ENCODE results near the gene DRC1.

DRC1 gene

GRCh38 chr2:26414311-26414710 lies 12.6 kb downstream of the DRC1 start:
- DNase-seq (ENCODE audit: low read depth), result peak; percentile 51
- no peak overlapping the region for H3K4me3 ChIP-seq (ENCODE audit: low read depth, low read length)
- no peak for TF ChIP-seq CTCF (conservative IDR thresholded peaks at IDR 0.05; ENCODE audit: low read depth, low read length)

GRCh38 chr2:26421961-26422360 lies 20.2 kb downstream of the DRC1 start:
- H3K4me3 ChIP-seq (ENCODE audit: low read depth, low read length), result no peak overlapping the region
- no peak for TF ChIP-seq CTCF (conservative IDR thresholded peaks at IDR 0.05; ENCODE audit: low read depth, low read length)
- no peak for DNase-seq (ENCODE audit: low read depth)

DNA sequence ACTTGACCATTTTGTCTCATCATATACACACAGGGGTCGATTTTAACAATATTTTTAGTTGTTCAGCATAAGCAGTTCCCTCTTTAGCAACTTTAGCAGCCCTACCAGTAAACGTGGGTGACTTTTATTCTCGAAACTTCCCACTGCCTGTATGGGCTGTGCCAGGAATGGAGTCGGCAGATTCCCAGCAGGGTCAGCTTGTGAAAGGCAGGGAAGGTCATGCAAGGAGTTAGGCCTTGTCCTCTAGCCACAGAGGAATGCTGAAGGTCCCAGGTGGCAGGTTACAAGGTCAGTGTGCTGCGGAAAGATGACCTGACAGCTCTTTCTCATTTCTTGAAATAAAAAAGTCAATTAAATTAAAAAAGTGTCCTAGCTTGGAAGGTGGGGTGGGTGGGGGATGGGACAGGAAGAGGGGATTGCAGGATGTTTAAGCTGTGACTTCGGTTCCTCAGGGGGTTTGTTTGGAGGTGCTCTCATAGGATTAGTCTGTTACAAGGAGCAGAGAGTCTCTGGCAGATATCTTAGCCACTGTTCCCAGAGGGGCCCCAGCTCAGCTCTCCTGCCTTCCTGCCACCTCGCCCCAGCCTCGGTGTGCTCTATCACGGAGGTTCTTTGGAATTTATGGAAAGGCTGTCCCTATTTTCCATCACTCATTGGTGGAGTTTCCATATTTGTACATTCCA lies 21.4 kb downstream of the DRC1 start:
- no peak for TF ChIP-seq CTCF (conservative IDR thresholded peaks at IDR 0.05; ENCODE audit: low read depth, low read length)
- H3K4me3 ChIP-seq (ENCODE audit: low read depth, low read length), result no peak overlapping the region
- no peak for DNase-seq (ENCODE audit: low read depth)

GRCh38 chr2:26423750-26424149 lies 22.0 kb downstream of the DRC1 start:
- H3K4me3 ChIP-seq (ENCODE audit: low read depth, low read length), result no peak overlapping the region
- no peak for TF ChIP-seq CTCF (conservative IDR thresholded peaks at IDR 0.05; ENCODE audit: low read depth, low read length)
- no peak for DNase-seq (ENCODE audit: low read depth)

GRCh38 chr2:26424221-26424620 lies 22.5 kb downstream of the DRC1 start:
- TF ChIP-seq CTCF (conservative IDR thresholded peaks at IDR 0.05; ENCODE audit: low read depth, low read length), result no peak
- DNase-seq (ENCODE audit: low read depth), result no peak
- H3K4me3 ChIP-seq (ENCODE audit: low read depth, low read length), result no peak overlapping the region

DNA sequence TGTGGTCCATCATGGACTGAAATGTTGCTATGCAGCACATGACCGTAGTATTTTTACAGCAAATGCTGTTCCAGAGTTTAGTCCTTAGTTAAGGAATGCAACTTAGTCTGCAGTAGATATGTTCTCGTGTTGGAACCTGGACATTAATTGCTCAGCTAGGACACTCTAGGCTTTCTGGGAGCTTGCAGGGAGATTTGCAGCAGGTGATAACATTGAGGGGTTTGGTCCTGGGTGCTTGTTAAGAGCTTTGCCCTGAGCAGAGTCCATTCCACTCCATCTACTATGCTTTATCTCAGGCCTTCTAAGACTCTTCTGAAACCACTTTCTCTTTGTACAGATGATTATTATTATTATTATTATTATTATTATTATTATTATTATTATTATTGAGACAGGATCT lies 27.1 kb downstream of the DRC1 start:
- DNase-seq (ENCODE audit: low read depth), result no peak
- H3K4me3 ChIP-seq (ENCODE audit: low read depth, low read length), result no peak overlapping the region
- TF ChIP-seq CTCF (conservative IDR thresholded peaks at IDR 0.05; ENCODE audit: low read depth, low read length), result no peak
